HepG2 (cell line): ENCODE data around the gene COX5B. TPM values are rescaled to one million over a fixed set of nuclear protein-coding genes. Genes with fewer than 3 reads are reported as not detected.

Experiments
- TBL1XR1 ChIP-seq: fragments of 150-350 bp; IDR thresholded peaks from 2 replicates; pipeline ENCODE4 v1.6.1; 2014; ENCODE audit warnings: borderline replicate concordance, low read length; ENCODE audit not compliant: partially characterized antibody
- ZBTB4 ChIP-seq: sonication (generic); formaldehyde crosslinking; IDR thresholded peaks from 2 replicates; pipeline ENCODE4 v1.4.0; 2020; ENCODE audit warnings: missing genetic modification reagents, mild to moderate bottlenecking, borderline replicate concordance
- ZNF274 ChIP-seq: sonication (generic); formaldehyde crosslinking; IDR thresholded peaks from 2 replicates; pipeline ENCODE4 v1.5.1; 2020; ENCODE audit warnings: mild to moderate bottlenecking, missing genetic modification reagents
- ZNF329 ChIP-seq: sonication (generic); formaldehyde crosslinking; IDR thresholded peaks from 2 replicates; pipeline ENCODE4 v1.9.0; 2021; ENCODE audit warnings: low read depth, mild to moderate bottlenecking, missing genetic modification reagents
- ZNF800 ChIP-seq: sonication (generic); formaldehyde crosslinking; IDR thresholded peaks from 2 replicates; pipeline ENCODE4 v1.4.0; 2020; ENCODE audit warnings: missing genetic modification reagents
- polyA plus RNA-seq, 8 experiments: library from polyadenylated mRNA; depleted of rRNA in 3 of 8; stranded (reverse) in 7 of 8; unstranded in 1 of 8; fragments of >200 nt; fragmentation: Illumina TruSeq in 4 of 8; extraction: Trizol in 4 of 8; gene quantifications; 2 replicates each; pipeline versions ENCODE4 v1.2.1 to v1.2.3, GENCODE V29; 2011 to 2016; ENCODE audit warnings: low read depth in 4 of 8, missing spikeins in 1 of 8, mixed read lengths in 1 of 8; ENCODE audit not compliant: insufficient read depth in 1 of 8
- total RNA-seq, 5 experiments: library from RNA; depleted of rRNA; stranded (reverse); fragments of >200 nt; fragmentation: Illumina TruSeq; extraction: Trizol; gene quantifications; 2 replicates each; pipeline ENCODE4 v1.2.3, GENCODE V29; 2016; ENCODE audit warnings: low read depth in 1 of 5
- TF ChIP-seq, protein P1 (sequence below), 2 experiments: fragments of 450-650 bp in 1 of 2; sonication (generic) in 1 of 2; formaldehyde crosslinking in 1 of 2; IDR thresholded peaks; 2 replicates each; pipeline versions ENCODE4 v1.6.1 to v1.8.0; 2016 to 2022; ENCODE audit warnings: antibody characterized with exemption in 1 of 2, mild to moderate bottlenecking in 1 of 2, missing genetic modification reagents in 1 of 2
- TF ChIP-seq, protein P2 (sequence below): sonication (generic); formaldehyde crosslinking; IDR thresholded peaks from 2 replicates; pipeline ENCODE4 v1.5.1; 2020; ENCODE audit warnings: missing genetic modification reagents, mild to moderate bottlenecking, borderline replicate concordance

COX5B gene
- total and polyA plus RNA-seq, 2 of the 13 experiments (the other 11 are each of a cell fraction or from before 2014, with no cell fraction given): 453 to 536 TPM

- TF ChIP-seq, protein P1, sequence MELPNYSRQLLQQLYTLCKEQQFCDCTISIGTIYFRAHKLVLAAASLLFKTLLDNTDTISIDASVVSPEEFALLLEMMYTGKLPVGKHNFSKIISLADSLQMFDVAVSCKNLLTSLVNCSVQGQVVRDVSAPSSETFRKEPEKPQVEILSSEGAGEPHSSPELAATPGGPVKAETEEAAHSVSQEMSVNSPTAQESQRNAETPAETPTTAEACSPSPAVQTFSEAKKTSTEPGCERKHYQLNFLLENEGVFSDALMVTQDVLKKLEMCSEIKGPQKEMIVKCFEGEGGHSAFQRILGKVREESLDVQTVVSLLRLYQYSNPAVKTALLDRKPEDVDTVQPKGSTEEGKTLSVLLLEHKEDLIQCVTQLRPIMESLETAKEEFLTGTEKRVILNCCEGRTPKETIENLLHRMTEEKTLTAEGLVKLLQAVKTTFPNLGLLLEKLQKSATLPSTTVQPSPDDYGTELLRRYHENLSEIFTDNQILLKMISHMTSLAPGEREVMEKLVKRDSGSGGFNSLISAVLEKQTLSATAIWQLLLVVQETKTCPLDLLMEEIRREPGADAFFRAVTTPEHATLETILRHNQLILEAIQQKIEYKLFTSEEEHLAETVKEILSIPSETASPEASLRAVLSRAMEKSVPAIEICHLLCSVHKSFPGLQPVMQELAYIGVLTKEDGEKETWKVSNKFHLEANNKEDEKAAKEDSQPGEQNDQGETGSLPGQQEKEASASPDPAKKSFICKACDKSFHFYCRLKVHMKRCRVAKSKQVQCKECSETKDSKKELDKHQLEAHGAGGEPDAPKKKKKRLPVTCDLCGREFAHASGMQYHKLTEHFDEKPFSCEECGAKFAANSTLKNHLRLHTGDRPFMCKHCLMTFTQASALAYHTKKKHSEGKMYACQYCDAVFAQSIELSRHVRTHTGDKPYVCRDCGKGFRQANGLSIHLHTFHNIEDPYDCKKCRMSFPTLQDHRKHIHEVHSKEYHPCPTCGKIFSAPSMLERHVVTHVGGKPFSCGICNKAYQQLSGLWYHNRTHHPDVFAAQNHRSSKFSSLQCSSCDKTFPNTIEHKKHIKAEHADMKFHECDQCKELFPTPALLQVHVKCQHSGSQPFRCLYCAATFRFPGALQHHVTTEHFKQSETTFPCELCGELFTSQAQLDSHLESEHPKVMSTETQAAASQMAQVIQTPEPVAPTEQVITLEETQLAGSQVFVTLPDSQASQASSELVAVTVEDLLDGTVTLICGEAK (IDR thresholded peaks at IDR 0.05): no peak
- TF ChIP-seq, protein P1 (CRISPR knock-in tag; IDR thresholded peaks at IDR 0.05): no peak
- 0 out of 2 replicates have a peak, but pooled peaks have one; percentile 50 for TF ChIP-seq ZNF800
- TF ChIP-seq TBL1XR1: no peak
- TF ChIP-seq ZNF329: no peak
- TF ChIP-seq ZBTB4 (CRISPR knock-in tag): no peak
- TF ChIP-seq, protein P2, sequence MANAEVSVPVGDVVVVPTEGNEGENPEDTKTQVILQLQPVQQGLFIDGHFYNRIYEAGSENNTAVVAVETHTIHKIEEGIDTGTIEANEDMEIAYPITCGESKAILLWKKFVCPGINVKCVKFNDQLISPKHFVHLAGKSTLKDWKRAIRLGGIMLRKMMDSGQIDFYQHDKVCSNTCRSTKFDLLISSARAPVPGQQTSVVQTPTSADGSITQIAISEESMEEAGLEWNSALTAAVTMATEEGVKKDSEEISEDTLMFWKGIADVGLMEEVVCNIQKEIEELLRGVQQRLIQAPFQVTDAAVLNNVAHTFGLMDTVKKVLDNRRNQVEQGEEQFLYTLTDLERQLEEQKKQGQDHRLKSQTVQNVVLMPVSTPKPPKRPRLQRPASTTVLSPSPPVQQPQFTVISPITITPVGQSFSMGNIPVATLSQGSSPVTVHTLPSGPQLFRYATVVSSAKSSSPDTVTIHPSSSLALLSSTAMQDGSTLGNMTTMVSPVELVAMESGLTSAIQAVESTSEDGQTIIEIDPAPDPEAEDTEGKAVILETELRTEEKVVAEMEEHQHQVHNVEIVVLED (CRISPR knock-in tag): 0 out of 2 replicates have a peak, but pooled peaks have one; percentile 24
- peak; percentile 53; the same call in 1 of the 2 replicates for TF ChIP-seq ZNF274 (CRISPR knock-in tag)
Observed at GRCh38 chr2:97662895-97663625, 17.2 kb downstream of the COX5B start (continued).
